HL-60 (cell line): ENCODE data around the gene IMMP2L.
"Not testable (repeated sequence)": the region's sequence is repeated elsewhere in the genome, so short reads cannot be mapped to it uniquely, and the experiment has no call there.

ENCODE experiments used
- DNase-seq, 2 experiments: peaks; one replicate each; pipeline ENCODE4 v3.0.0-alpha.2; 2010 to 2020; ENCODE audit warnings: low read depth in 1 of 2, low spot score in 1 of 2
- H3K27ac ChIP-seq: fragments of 250-450 bp; sonication (Bioruptor Pico); replicated peaks from 2 replicates; pipeline ENCODE4 v1.5.1; 2020; ENCODE audit warnings: mild to moderate bottlenecking, moderate library complexity
- H3K27me3 ChIP-seq: fragments of 250-450 bp; sonication (Bioruptor Pico); 2 replicates; pipeline ENCODE4 v1.5.1; 2021; ENCODE audit warnings: mild to moderate bottlenecking, moderate library complexity; ENCODE audit not compliant: insufficient read depth, poor library complexity, severe bottlenecking
- H3K4me3 ChIP-seq: replicated peaks from 2 replicates; pipeline ENCODE4 v1.5.1; 2011; ENCODE audit warnings: mild to moderate bottlenecking, control low read depth, low read length; ENCODE audit not compliant: insufficient read depth
- CTCF ChIP-seq: IDR thresholded peaks from one replicate; pipeline ENCODE4 v1.5.1; 2011; ENCODE audit warnings: low read length, control low read depth, inconsistent platforms; ENCODE audit not compliant: insufficient read depth
- GABPA ChIP-seq: IDR thresholded peaks from 2 replicates; pipeline ENCODE4 v1.6.1; 2012; ENCODE audit warnings: low read depth
- POLR2AphosphoS5 ChIP-seq: IDR thresholded peaks from 2 replicates; pipeline ENCODE4 v1.6.1; 2012; ENCODE audit warnings: low read depth
- REST ChIP-seq: IDR thresholded peaks from 2 replicates; pipeline ENCODE4 v1.6.1; 2012; ENCODE audit warnings: low read depth; ENCODE audit not compliant: insufficient replicate concordance
- SPI1 ChIP-seq: IDR thresholded peaks from 2 replicates; pipeline ENCODE4 v1.6.1; 2012; ENCODE audit warnings: low read depth, mild to moderate bottlenecking, borderline replicate concordance

Gene IMMP2L

GRCh38 chr7:111328487-111328886 is 233.8 kb downstream of the IMMP2L start:
- no peak overlapping the region for H3K4me3 ChIP-seq
- H3K27me3 ChIP-seq: no peaks in the 10 kb centered on the region
- DNase-seq: no peak
- TF ChIP-seq SPI1: no peak
- TF ChIP-seq REST: no peak
- no peak for TF ChIP-seq CTCF
- TF ChIP-seq GABPA: no peak
- no peak for TF ChIP-seq POLR2AphosphoS5
- H3K27ac ChIP-seq: no peak overlapping the region

- DNase-seq: no peak
- Histone ChIP-seq H3K27ac (no peak overlapping the region), H3K27me3 (no peaks in the 10 kb centered on the region), H3K4me3 (no peak overlapping the region)
- no peak for TF ChIP-seq POLR2AphosphoS5
Measured at GRCh38 chr7:111324776-111325175, 237.5 kb downstream of the IMMP2L start.

- TF ChIP-seq REST: no peak
- peak; percentile 19; the same call in 1 of the 2 replicates for TF ChIP-seq SPI1
- TF ChIP-seq CTCF: no peak
- Histone ChIP-seq H3K27ac (no peak overlapping the region), H3K4me3 (no peak overlapping the region), H3K27me3 (no peaks in the 10 kb centered on the region)
- no peak for DNase-seq
Measured at GRCh38 chr7:111324228-111324627, 238.1 kb downstream of the IMMP2L start.

GRCh38 chr7:111323670-111324069 is 238.6 kb downstream of the IMMP2L start:
- not testable (repeated sequence) for H3K27ac ChIP-seq, H3K27me3 ChIP-seq, DNase-seq, H3K4me3 ChIP-seq

GRCh38 chr7:111320133-111320532 is 242.2 kb downstream of the IMMP2L start:
- no peak for TF ChIP-seq SPI1
- TF ChIP-seq CTCF: no peak
- TF ChIP-seq GABPA: no peak
- H3K27me3 ChIP-seq: no peaks in the 10 kb centered on the region
- no peak overlapping the region for H3K4me3 ChIP-seq
- DNase-seq: no peak
- no peak overlapping the region for H3K27ac ChIP-seq
